Measurements from ENCODE around the gene RYK.
A peak's percentile ranks its signal among the peaks of the same experiment; 100 is the strongest.

The RYK gene

GRCh38 chr3:134147411-134147810 is 103.2 kb downstream of the RYK start:
- DNase-seq: no peak

- DNase-seq: no peak
Measured at GRCh38 chr3:134146666-134147065, 104.0 kb downstream of the RYK start.

GRCh38 chr3:134145183-134145582 is 105.5 kb downstream of the RYK start:
- DNase-seq: no peak

GRCh38 chr3:134144694-134145093 is 106.0 kb downstream of the RYK start:
- DNase-seq: peak; percentile 7

- DNase-seq: peak; percentile 85
Measured at GRCh38 chr3:134143828-134144401, 106.7 kb downstream of the RYK start.

GRCh38 chr3:134136604-134137003 is 114.1 kb downstream of the RYK start:
- no peak for DNase-seq

GRCh38 chr3:134134698-134135415 is 115.8 kb downstream of the RYK start:
- DNase-seq: no peak

- peak; percentile 15 for DNase-seq
Measured at GRCh38 chr3:134134240-134134639, 116.4 kb downstream of the RYK start.

GRCh38 chr3:134132961-134133360 is 117.7 kb downstream of the RYK start:
- peak; percentile 67 for DNase-seq

GRCh38 chr3:134126153-134126552 is 124.5 kb downstream of the RYK start:
- peak; percentile 6 for DNase-seq

GRCh38 chr3:134114726-134115125 is 135.9 kb downstream of the RYK start:
- no peak for DNase-seq

GRCh38 chr3:134111616-134112015 is 139.0 kb downstream of the RYK start:
- DNase-seq: no peak

- no peak for DNase-seq
Measured at GRCh38 chr3:134110963-134111362, 139.7 kb downstream of the RYK start.
